GM18505 (cell line): Measurements from ENCODE around the gene POLR2J.
"Not testable (repeated sequence)": the region's sequence is repeated elsewhere in the genome, so short reads cannot be mapped to it uniquely, and the experiment has no call there.

Experiments
- ATAC-seq: cut with Tn5 transposase; IDR thresholded peaks from one replicate; pipeline ENCODE4 v1.9.1; 2021; ENCODE audit not compliant: unreplicated experiment
- POLR2A ChIP-seq: IDR thresholded peaks from 4 replicates; pipeline ENCODE4 v1.6.1; 2011; ENCODE audit warnings: borderline replicate concordance; ENCODE audit not compliant: insufficient read depth, insufficient read length; ENCODE audit errors: extremely low read depth

Gene POLR2J

DNA sequence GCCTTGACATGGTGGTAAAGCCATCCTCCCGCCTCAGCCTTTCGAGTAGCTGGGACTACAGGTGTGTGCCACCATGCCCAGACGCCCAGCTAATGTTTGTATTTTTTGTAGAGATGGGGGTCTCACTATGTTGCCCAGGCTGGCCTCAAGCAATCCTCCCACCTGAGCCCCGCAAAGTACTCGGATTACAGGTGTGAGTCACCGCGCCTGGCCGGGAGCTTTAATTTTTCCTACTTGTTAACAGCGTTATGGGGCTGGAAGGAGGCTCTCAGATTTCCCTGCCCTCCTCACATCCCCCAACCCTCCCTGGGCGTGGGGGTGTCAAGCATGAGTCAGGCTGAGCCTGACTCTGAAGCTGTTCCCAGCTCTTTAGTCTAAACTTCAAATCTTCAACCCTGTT lies 22.4 kb downstream of the POLR2J start:
- no peak for TF ChIP-seq POLR2A
- no peak for ATAC-seq

DNA sequence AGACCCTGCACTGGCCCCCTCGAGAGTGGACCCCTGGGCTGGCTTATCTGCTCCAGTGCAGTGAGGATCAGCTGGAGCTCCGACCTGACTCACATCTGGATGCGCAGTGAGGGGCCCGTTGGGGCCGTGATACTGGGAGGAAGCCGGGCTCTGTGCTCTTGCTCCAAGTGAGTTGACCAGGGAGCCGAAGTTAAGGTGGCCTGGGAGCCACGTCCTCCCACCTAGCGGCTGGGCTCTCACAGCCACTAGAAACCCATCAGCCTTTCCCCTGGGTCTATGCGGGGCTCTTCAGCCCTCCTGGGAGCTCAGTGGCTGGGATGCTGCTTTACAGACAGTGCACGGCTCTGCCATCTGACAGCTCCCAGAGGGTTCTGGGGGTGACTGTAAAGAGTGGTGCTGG lies 23.1 kb downstream of the POLR2J start:
- ATAC-seq, result no peak
- no peak for TF ChIP-seq POLR2A

DNA sequence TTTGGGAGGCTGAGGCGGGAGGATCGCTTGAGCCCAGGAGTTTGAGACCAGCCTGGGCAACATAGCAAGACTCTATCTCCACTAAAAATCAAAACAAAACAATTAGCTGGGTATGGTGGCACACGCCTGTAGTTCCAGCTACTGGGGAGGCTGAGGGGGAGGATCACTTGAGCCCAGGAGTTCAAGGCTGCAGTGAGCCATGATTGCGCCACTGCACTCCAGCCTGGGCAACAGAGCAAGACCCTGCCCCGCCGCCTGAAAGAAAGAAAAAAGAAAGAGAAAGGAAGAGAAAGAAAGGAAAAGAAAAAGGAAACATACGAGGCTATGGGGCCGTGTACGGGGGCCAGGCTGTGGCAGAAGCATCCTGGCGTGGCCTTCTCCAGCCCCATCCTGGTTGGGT lies 23.8 kb downstream of the POLR2J start:
- ATAC-seq, result not testable (repeated sequence)

DNA sequence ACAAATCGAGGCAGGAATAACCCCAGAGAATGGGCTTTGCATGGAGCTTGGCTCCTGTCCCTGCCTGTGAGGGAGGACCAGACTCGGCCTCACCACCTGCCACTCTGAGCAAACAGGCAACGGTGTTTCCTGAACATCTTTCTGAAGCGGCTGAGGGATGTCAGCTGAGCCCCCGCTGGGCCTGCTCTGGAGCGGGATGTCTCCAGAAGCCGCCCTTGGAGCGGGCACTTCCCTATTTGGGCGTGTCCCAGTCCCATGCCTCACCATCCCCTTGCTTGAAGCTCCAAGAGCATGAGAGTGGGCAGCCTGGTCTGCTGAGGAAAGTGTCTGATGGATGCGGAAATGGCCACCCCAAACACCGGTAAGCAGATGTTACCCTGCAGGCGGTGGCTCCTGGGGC lies 24.3 kb downstream of the POLR2J start:
- no peak for TF ChIP-seq POLR2A
- no peak for ATAC-seq

DNA sequence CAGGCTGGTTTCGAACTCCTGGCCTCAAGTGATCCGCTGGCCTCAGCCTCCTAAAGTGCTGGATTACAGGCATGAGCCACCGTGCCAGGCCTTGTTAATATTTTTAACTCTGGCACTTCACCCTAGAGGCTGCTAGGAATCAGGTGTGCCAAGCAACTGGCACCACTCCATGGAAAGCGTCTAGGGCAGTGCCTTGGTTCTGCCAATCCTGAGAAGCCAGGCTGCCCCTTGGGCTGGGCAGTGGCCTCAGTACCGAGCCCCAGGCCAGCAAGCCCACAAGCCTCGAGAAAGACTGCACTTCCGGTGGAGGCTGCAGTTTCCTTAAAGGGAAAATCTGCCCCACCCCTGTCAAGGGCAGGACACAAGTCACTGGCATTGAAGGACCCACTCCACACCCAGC lies 25.4 kb downstream of the POLR2J start:
- no peak for TF ChIP-seq POLR2A
- ATAC-seq, result no peak

DNA sequence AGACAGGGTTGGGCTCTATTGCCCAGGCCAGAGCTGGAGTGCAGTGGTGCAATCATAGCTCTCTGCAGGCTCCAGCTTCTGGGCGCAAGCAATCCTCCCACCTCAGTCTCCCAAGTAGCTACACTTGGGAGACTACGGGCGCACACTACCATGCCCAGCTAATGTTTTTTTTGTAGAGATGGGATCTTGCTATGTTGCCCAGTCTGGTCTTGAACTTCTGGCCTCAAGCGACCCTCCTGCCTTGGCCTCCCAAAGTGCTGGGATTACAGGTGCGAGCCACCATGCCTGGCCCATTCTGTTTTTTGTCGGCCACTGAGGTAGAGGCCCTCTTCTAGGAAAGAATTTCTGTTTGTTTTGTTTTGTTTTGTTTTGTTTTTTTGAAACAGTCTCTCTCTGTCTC lies 26.3 kb downstream of the POLR2J start:
- no peak for TF ChIP-seq POLR2A
- no peak for ATAC-seq

- no peak for TF ChIP-seq POLR2A
- no peak for ATAC-seq
Measured at GRCh38 chr7:102451371-102452054, 27.2 kb downstream of the POLR2J start.

DNA sequence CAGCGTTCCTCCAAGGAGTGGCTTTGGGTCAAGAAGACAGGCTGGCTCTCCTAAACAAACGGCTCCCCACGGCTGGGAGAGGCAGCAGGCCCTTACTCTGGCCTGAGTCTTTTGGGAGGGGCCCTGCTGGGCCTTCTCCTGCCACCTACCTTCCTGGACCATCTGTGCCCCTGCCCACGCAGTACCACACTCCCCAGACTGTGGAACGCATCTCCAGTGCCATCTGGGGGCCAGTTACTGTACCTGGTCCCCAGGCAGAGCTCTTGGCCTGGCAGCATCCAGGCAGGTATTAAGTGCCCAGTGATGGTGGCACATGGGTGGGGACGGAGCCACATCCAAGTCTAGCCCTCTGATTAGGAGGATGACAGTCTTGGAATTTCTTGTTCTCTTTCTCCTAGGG lies 28.5 kb downstream of the POLR2J start:
- ATAC-seq, result peak; percentile 51

GRCh38 chr7:102449136-102449535 lies 29.6 kb downstream of the POLR2J start:
- no peak for ATAC-seq
- no peak for TF ChIP-seq POLR2A

More for the DNA sequence above, 28.5 kb downstream of the POLR2J start:
- TF ChIP-seq POLR2A, result no peak

DNA sequence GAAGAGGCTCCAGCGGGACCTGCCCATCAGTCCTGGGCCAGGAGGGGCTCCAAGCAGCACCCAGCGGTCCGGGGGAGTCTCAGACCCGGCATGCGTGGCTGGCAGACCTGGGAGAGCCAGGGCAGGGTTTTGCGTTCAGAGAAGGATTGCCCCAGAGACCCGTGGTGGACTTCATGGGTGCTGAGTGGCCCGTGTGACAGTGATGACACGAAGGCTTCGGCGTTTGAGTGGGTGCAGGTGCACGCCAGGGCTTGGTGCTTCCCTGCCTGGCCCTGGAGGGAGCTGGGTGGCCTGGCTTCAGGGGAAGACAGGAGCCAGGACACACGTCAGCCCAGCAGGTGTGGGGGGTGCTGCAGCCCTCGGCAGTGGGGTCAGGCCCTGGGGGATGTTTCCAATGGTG lies 31.4 kb downstream of the POLR2J start:
- no peak for TF ChIP-seq POLR2A

DNA sequence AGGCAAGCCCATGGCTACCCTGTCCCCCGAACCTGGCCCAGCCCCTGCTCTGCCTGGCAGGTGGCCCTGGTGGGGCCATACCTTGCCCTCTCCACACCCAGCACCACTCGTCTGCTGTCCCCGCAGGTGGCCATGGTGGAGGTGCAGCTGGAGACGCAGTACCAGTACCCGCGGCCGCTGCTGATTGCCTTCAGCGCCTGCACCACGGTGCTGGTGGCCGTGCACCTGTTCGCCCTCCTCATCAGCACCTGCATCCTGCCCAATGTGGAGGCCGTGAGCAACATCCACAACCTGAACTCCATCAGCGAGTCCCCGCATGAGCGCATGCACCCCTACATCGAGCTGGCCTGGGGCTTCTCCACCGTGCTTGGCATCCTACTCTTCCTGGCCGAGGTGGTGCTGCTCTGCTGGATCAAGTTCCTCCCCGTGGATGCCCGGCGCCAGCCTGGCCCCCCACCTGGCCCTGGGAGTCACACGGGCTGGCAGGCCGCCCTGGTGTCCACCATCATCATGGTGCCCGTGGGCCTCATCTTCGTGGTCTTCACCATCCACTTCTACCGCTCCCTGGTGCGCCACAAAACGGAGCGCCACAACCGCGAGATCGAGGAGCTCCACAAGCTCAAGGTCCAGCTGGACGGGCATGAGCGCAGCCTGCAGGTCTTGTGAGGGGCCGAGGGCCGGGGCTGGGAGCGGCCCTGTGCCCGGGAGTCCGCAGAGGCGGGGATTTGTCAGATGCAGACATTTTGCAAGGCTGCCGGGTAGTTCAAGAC lies 32.1 kb downstream of the POLR2J start:
- ATAC-seq, result no peak

More for the DNA sequence above, 31.4 kb downstream of the POLR2J start:
- no peak for ATAC-seq

GRCh38 chr7:102445674-102446071 lies 33.0 kb downstream of the POLR2J start:
- TF ChIP-seq POLR2A, result no peak
- ATAC-seq, result no peak

More for the DNA sequence above, 32.1 kb downstream of the POLR2J start:
- no peak for TF ChIP-seq POLR2A

DNA sequence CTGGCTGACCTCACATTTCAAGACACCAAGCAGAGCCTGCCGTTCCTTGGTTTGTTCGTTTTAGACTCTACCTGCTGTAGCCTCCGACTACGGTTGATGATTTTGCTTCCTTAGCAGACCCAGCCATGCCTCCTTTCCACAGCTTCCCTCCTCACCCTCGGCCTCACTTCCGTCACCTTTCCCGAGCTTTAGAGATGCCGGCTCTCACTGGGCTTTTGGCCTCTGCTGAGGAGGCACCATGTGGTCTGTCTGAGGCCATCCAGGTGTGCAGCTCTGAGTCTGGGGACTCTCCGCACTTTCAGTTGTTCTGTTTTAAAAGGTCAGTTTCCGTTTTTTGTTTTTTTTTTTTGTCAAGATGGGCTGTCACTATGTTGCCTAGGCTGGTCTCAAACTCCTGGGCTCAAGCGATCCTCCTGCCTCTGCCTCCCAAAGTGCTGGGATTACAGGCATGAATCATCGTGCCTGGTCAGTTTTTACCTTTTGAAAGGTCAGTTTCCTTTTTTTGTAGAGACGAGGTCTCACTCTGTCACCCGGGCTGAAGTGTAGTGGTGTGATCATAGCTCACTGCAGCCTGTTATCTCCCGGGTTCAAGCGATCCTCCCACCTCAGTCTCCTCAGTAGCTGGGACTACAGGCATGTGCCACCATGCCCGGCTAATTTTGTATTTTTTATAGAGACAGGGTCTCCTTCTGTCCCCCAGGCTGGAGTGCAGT lies 33.6 kb downstream of the POLR2J start:
- peak; percentile 48 for TF ChIP-seq POLR2A
- ATAC-seq, result no peak

DNA sequence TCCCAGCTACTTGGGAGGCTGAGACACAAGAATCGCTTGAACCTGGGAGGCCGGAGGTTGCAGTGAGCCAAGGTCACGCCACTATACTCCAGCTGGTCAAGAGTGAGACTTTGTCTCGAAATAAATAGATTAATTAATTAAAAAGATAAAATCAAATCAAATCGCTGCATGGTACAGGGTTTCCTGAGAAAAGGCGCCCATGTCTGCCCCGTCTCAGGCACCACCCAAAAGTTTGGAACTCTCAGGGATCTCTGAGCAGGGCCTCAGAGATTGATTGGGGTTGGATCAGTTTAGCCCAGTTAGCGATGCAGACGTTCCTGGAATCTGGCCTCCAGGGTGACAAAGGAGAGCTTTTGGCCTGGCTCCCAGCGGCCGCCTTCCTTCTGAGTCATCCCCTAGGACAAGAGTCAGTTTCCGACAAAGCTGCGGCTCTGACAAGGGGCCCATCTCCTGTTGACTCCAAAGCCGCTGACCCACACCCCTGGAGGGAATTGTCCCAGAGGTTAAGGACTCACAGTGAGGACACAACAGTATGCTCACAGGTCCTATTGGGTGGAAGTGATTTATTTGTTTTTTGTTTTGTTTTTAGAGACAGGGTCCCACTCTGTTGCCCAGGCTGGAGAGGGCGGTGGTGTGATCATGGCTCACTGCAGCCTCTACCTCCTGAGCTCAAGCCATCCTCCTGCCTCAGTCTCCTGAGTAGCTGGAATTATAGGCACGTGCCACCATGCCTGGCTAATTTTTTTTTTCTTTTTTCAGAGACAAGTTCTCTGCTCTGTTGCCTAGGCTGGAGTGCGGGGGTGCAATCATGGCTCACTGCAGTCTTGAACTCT lies 38.5 kb downstream of the POLR2J start:
- TF ChIP-seq POLR2A, result no peak
- ATAC-seq, result no peak

DNA sequence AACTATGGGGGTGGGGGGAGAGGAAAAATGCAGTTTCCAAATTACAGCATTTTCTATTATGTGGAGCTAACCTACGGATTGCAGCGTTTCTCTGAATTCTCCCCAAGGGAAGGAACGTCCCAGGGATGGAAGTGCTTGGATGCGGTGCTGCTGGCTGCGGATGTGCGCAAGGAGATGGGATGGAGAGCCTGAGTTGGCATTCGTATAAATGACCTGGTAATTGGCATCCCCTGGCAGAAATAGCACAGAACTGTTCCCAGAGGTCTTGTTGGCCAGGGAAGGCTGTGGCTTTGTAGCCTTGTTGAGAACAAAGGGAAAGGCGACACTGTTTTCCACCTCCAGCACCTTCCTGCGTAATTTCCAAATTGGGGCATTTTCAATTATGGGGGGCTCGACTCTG lies 42.6 kb downstream of the POLR2J start:
- TF ChIP-seq POLR2A, result no peak
- ATAC-seq, result no peak
